ENCODE data around the gene GRAMD1A.

- no peak for TF ChIP-seq EZH2 (IDR thresholded peaks at IDR 0.05; ENCODE audit: low read depth)
- no peak for TF ChIP-seq CTCF (conservative IDR thresholded peaks at IDR 0.05)
These were observed 51.7 kb downstream of the GRAMD1A start for GRCh38 chr19:35051796-35052195.

All from PC-9 (cell line).